Activated CD8-positive, alpha-beta T cell treated with anti-CD3 and anti-CD28 coated beads for 36 hours (primary cell): ENCODE data around the gene TRIM60. TPM values are rescaled to one million over a fixed set of nuclear protein-coding genes. Genes with fewer than 3 reads are reported as not detected.
A peak's percentile ranks its signal among the peaks of the same experiment; 100 is the strongest.
"Not testable (repeated sequence)": the region's sequence is repeated elsewhere in the genome, so short reads cannot be mapped to it uniquely, and the experiment has no call there.

ENCODE experiments used
- ATAC-seq: fragments of 200-7000 bp; cut with Tn5 transposase; one replicate; pipeline ENCODE4 v1.10.0; 2021; ENCODE audit warnings: mild to moderate bottlenecking, moderate library complexity
- CTCF ChIA-PET: fragments of 350-600 bp; sonication (Branson Sonifier 250); formaldehyde crosslinking; loops from one replicate; lab custom pipeline; 2021; ENCODE audit warnings: antibody characterized with exemption; lab: Charles Lee
- POLR2A ChIA-PET: fragments of 350-600 bp; sonication (Branson Sonifier 250); formaldehyde crosslinking; loops from one replicate; lab custom pipeline; 2021; ENCODE audit warnings: antibody characterized with exemption; lab: Charles Lee
- DNase-seq: peaks from one replicate; pipeline ENCODE4 v3.0.0-alpha.2; 2020
- H3K27ac Mint-ChIP-seq: one replicate; pipeline ENCODE4 v1.8.0; 2021; ENCODE audit warnings: mild to moderate bottlenecking, mixed read lengths
- H3K27me3 Mint-ChIP-seq: one replicate; pipeline ENCODE4 v1.8.0; 2021; ENCODE audit warnings: mixed read lengths
- H3K36me3 Mint-ChIP-seq: one replicate; pipeline ENCODE4 v1.8.0; 2021; ENCODE audit warnings: low read depth, mixed read lengths
- H3K4me1 Mint-ChIP-seq: one replicate; pipeline ENCODE4 v1.8.0; 2021; ENCODE audit warnings: low read depth, mixed read lengths
- H3K4me3 Mint-ChIP-seq: one replicate; pipeline ENCODE4 v1.8.0; 2021; ENCODE audit warnings: mild to moderate bottlenecking, moderate library complexity, mixed read lengths
- H3K9me3 Mint-ChIP-seq: one replicate; pipeline ENCODE4 v1.8.0; 2021; ENCODE audit warnings: mixed read lengths
- intact Hi-C: fragments of 100-400 bp; cut with micrococcal nuclease; formaldehyde crosslinking; loops from one replicate; pipeline ENCODE4 v1.10.0; 2022
- total RNA-seq, 2 experiments: library from RNA; stranded (reverse); gene quantifications; one replicate each; pipeline ENCODE4 v1.2.3, GENCODE V29; 2021
- TF ChIP-seq, protein P1 (sequence below): fragments of 200-600 bp; IDR thresholded peaks from one replicate; pipeline ENCODE4 v1.8.0; 2022; ENCODE audit warnings: antibody characterized with exemption, mild to moderate bottlenecking

The TRIM60 gene
- total RNA-seq, 2 experiments from 2014 or later = not detected

DNA sequence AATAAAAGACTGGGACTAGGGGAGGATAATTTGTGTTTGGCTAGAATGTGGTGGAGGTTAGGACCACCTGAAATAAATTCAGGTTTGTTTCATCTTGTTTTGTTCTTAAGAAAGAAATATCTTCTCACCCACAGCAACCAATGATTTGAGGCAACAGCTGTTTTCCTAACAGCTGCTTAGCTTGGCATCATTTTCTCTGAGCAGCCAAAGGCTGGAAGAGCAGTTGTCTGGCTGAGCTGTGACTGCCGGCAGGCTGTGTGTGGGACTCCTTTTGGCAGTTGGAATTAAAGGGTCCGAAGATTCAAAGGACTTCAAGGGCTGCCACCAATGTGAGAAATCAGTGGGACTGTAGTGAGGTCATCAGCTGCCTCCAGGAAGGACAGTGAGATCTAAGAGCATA is 26.9 kb downstream of the TRIM60 start:
- H3K27ac Mint-ChIP-seq = no peak overlapping the region
- DNase-seq (no peak), ATAC-seq (no peak)
- no peaks in the 10 kb centered on the region for H3K4me1 Mint-ChIP-seq
- no peak overlapping the region for H3K4me3 Mint-ChIP-seq
- no peaks in the 10 kb centered on the region for H3K27me3 Mint-ChIP-seq
- ChIA-PET POLR2A (interaction anchor here (0.6 kb wide), 1 partner anchor 1497 kb away, joined by 4 read pairs; no protein-coding TSS in a partner anchor), CTCF (no interaction called here)
- H3K9me3 Mint-ChIP-seq = no peaks in the 10 kb centered on the region
- intact Hi-C loops = no loop called here
- TF ChIP-seq, protein P1, sequence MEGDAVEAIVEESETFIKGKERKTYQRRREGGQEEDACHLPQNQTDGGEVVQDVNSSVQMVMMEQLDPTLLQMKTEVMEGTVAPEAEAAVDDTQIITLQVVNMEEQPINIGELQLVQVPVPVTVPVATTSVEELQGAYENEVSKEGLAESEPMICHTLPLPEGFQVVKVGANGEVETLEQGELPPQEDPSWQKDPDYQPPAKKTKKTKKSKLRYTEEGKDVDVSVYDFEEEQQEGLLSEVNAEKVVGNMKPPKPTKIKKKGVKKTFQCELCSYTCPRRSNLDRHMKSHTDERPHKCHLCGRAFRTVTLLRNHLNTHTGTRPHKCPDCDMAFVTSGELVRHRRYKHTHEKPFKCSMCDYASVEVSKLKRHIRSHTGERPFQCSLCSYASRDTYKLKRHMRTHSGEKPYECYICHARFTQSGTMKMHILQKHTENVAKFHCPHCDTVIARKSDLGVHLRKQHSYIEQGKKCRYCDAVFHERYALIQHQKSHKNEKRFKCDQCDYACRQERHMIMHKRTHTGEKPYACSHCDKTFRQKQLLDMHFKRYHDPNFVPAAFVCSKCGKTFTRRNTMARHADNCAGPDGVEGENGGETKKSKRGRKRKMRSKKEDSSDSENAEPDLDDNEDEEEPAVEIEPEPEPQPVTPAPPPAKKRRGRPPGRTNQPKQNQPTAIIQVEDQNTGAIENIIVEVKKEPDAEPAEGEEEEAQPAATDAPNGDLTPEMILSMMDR = no peak
- no peaks in the 10 kb centered on the region for H3K36me3 Mint-ChIP-seq

DNA sequence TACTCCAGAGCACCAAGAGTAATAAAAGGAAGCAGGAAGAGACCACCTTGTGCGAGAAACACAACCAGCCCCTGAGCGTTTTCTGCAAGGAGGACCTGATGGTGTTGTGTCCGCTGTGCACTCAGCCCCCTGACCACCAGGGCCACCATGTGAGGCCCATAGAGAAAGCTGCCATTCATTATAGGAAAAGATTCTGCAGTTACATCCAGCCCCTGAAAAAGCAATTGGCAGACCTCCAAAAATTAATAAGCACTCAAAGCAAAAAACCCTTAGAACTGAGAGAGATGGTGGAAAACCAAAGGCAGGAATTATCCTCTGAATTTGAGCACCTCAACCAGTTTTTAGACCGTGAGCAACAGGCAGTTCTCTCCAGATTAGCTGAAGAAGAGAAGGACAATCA is 27.6 kb downstream of the TRIM60 start:
- Mint-ChIP-seq H3K4me3 (no peak overlapping the region), H3K27me3 (no peaks in the 10 kb centered on the region), H3K36me3 (no peaks in the 10 kb centered on the region), H3K9me3 (no peaks in the 10 kb centered on the region), H3K27ac (no peak overlapping the region), H3K4me1 (no peaks in the 10 kb centered on the region)
- intact Hi-C loops = no loop called here
- ATAC-seq = no peak
- POLR2A ChIA-PET = no interaction called here
- DNase-seq = no peak
- TF ChIP-seq, protein P1 = no peak
- CTCF ChIA-PET = no interaction called here

DNA sequence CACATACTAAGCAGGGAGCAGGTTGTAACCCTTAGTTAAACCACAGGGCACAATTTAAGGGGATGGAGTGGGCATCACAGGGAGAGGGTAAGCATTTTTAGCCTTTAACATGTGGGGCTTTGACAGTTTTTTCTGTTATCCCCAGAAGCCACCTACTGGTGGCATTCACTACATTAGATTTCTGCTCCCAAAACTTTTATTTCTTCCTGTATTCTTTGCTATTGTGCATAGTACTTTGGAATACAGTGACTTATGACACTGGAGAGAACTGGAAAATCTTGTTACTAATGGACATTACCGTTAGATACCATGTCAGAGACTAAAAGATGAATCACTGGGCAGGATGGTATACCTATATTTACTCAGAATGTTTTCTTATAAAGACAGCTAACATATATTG is 29.1 kb downstream of the TRIM60 start:
- ChIA-PET CTCF (no interaction called here), POLR2A (no interaction called here)
- Mint-ChIP-seq H3K4me1 (no peaks in the 10 kb centered on the region), H3K36me3 (no peaks in the 10 kb centered on the region), H3K4me3 (no peak overlapping the region), H3K9me3 (no peaks in the 10 kb centered on the region), H3K27ac (no peak overlapping the region), H3K27me3 (no peaks in the 10 kb centered on the region)
- intact Hi-C loops = no loop called here
- ATAC-seq (no peak), DNase-seq (no peak)
- TF ChIP-seq, protein P1 = peak; percentile 32

DNA sequence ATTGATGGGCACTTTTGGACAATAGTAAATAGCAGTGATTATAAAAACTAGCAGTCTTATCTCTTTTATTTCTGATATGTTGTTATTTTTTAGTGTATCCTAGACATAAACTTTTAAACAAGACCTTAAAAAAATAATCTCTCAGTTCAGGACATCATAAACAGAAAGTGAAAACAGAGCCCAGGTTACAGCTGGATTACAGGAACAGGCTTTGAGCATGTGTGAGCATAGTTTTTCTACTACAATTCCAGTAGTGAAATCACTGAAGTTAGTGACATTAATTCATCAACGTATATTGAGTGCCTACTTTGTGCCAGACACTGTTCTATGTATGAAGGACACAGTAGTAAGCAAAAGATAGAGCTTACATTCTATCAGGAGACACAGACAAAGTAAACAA is 38.8 kb downstream of the TRIM60 start:
- peaks cover 4% of the 10 kb centered on the region for H3K36me3 Mint-ChIP-seq
- ChIA-PET CTCF (no interaction called here), POLR2A (no interaction called here)
- H3K9me3 Mint-ChIP-seq = no peaks in the 10 kb centered on the region
- no peak overlapping the region for H3K27ac Mint-ChIP-seq
- H3K4me3 Mint-ChIP-seq = no peak overlapping the region
- no peak for DNase-seq
- TF ChIP-seq, protein P1 = no peak
- ATAC-seq = no peak
- no peaks in the 10 kb centered on the region for H3K27me3 Mint-ChIP-seq
- intact Hi-C loops = no loop called here
- no peaks in the 10 kb centered on the region for H3K4me1 Mint-ChIP-seq

DNA sequence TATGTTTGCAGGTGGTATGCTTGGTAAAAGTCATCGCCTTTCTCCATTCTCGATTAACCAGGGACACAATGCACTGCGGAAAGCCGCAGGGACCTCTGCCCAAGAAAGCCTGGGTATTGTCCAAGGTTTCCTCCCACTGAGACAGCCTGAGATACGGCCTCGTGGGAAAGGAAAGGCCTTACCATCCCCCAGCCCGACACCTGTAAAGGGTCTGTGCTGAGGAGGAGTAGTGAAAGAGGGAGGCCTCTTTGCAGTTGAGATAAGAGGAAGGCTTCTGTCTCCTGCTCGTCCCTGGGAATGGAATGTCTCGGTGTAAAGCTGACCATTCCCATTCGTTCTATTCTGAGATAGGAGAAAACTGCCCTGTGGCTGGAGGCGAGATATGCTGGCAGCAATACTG is 41.5 kb downstream of the TRIM60 start:
- H3K4me1 Mint-ChIP-seq, ATAC-seq, H3K9me3 Mint-ChIP-seq, H3K27me3 Mint-ChIP-seq, CTCF ChIA-PET, intact Hi-C loops, H3K4me3 Mint-ChIP-seq, POLR2A ChIA-PET, H3K27ac Mint-ChIP-seq, DNase-seq: not testable (repeated sequence)
- H3K36me3 Mint-ChIP-seq = peaks cover 11% of the 10 kb centered on the region
